Activated CD4-positive, alpha-beta T cell treated with anti-CD3 and anti-CD28 coated beads for 1 hour (primary cell): ENCODE results near the gene MAMSTR.
"Not testable (repeated sequence)": the region's sequence is repeated elsewhere in the genome, so short reads cannot be mapped to it uniquely, and the experiment has no call there.

Experiments
- DNase-seq: peaks from one replicate; pipeline ENCODE4 v3.0.0-alpha.2; 2020

The MAMSTR gene

DNA sequence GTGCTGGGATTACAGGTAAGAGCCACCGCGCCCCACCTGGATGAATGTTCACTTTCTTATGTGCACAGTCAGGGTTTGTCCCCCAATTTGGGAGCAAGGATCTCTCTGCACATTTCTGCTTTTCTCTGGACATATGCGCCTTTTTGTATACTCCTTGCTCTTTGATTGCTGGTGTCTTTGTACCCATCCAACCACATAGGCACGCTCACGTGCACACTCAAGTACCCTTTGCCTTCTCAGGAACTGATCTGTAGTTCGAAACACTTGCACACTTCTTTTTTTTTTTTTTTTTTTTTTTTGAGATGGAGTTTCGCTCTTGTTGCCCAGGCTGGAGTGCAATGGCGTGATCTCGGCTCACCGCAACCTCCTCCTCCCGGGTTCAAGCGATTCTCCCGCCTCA is 1.4 kb downstream of the MAMSTR start:
- DNase-seq: not testable (repeated sequence)

DNA sequence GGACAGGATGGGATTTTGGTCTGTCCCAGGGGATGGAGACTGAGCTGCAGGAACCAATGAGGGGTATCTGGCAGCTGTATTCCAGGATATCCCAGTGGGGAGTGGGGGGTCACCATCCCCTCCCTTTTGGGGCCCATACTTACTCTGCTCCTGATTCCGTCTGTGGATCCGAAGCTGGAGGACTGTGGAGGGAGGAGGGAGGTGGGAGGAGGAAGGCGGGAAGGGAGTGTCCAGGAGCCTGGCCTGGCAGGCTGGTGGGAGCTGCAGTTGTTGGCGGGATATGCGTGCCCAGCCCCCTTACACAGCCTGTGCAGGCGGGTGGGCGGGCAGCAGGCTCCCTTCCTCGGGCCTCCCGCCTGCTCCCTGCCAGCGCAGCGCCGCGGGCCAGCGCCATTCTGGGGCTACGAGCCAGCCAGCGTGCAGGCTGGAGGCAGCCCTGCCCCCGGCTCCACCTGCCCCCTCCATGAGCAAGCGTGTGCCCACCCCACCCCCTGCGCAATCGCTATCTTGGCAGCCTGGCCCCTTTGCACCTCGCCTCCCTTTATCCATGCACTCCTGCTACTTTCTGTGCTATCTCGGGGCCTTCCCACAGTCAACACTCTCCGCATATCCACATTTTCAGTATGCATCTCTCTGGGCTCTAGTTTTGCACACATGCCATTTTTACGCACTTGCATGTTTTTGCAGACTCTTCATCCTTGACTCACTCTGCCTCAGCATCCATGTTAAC is 2.8 kb downstream of the MAMSTR start:
- no peak for DNase-seq

GRCh38 chr19:48715681-48716171 is 3.8 kb downstream of the MAMSTR start:
- no peak for DNase-seq

- DNase-seq: no peak
These were observed 4.5 kb downstream of the MAMSTR start for GRCh38 chr19:48714759-48715675.

- DNase-seq: peak; percentile 92
These were observed 5.4 kb downstream of the MAMSTR start for GRCh38 chr19:48713864-48714755.

- DNase-seq: no peak
These were observed 6.3 kb downstream of the MAMSTR start for GRCh38 chr19:48713041-48713863.

DNA sequence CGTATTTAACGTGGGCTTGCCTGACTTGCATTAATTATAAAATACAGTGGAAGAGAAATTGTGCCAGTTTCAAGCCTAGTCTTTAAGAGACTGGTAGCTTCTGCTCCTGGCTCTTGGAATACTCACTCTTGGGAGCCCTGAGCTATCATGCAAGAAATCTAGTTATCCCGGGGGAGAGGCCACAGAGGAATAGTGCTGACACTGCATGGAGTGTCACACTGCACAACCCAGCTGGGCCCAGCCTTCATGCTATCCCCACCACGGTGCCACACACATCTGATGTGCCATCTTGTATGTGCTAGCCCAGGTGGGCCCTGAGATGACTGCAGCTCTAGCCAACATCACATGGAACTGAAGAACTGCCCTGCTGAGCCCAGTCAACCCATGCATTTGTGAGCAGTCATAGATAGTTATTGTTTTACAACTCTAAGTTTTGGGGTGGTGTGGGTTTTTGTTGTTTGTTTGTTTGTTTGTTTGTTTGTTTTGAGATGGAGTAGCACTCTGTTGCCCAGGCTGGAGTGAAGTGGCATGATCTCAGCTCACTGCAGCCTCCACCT is 8.3 kb downstream of the MAMSTR start:
- no peak for DNase-seq

DNA sequence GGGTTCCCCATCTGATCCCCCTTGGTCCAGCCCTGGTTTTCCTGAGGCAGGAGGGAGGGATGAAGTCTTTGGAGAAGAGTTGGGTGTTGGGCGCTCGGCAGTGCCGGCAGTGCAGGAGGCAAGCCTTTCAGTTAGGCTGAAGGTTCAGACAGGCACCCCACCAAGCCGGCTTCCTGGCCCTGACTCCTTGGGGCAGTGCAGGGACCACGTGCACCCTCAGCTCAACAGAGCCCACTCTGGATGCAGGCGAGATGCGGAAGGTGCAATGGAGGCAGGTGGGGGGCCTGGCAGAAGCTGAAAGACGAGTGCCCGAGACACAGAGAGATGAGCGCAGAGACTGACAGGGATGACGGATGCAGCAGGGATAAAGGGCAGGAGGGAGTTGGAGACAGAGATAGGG is 11.1 kb downstream of the MAMSTR start:
- DNase-seq: no peak

DNA sequence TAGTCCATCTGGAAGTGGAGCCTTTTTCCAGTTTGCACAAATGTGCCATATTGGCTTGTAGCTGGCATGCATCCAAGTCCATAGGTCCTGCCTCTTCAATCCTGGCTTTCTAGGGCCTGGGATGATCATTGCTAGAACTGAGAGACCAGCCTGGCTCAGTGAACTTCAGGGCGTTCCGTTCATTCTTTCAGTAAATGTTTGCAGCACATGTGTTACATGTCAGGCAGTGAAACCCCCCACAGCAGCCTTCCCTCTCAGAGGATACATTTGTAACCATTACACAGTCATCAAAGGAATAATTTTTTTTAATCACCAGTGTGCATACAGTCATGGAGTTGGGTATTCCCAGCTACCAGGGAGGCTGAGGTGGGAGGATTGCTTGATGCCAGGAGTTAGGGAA is 14.1 kb downstream of the MAMSTR start:
- no peak for DNase-seq

DNA sequence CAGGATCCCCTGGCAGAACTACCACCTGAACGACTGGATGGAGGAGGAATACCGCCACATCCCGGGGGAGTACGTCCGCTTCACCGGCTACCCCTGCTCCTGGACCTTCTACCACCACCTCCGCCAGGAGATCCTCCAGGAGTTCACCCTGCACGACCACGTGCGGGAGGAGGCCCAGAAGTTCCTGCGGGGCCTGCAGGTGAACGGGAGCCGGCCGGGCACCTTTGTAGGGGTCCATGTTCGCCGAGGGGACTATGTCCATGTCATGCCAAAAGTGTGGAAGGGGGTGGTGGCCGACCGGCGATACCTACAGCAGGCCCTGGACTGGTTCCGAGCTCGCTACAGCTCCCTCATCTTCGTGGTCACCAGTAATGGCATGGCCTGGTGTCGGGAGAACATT is 16.2 kb downstream of the MAMSTR start:
- DNase-seq: no peak

DNA sequence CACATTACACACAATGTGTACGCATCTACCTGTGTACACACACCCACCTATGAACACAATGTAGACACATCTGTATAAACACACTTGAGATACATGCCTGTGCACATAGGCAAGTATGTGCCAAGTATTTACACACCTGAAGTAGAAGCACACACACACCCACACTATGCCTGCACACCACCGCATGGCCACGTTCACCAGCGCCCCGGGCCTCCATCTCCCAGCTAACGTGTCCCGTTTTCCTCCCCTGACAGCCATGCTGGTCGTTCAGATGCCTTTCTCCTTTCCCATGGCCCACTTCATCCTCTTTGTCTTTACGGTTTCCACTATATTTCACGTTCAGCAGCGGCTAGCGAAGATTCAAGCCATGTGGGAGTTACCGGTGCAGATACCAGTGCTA is 16.8 kb downstream of the MAMSTR start:
- no peak for DNase-seq

DNA sequence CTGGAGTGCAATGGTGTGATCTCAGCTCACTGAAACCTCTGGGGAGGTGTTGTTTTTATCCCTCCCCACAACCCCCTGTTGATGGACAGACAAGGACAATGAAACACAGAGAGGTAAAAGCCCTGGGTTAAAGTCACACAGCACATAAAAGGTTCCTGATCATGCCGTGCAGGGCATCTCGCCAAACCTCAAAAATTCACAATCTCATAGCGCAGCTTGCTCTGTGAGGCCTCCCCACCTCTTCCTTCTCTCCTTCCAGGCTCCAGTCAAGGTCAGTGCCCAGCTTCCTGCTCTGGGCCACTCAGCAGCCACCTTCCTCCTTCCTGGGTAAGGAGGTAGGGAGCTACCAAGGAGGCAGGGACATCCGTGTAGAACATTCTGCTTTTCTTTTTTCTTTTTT is 21.5 kb downstream of the MAMSTR start:
- DNase-seq: no peak

DNA sequence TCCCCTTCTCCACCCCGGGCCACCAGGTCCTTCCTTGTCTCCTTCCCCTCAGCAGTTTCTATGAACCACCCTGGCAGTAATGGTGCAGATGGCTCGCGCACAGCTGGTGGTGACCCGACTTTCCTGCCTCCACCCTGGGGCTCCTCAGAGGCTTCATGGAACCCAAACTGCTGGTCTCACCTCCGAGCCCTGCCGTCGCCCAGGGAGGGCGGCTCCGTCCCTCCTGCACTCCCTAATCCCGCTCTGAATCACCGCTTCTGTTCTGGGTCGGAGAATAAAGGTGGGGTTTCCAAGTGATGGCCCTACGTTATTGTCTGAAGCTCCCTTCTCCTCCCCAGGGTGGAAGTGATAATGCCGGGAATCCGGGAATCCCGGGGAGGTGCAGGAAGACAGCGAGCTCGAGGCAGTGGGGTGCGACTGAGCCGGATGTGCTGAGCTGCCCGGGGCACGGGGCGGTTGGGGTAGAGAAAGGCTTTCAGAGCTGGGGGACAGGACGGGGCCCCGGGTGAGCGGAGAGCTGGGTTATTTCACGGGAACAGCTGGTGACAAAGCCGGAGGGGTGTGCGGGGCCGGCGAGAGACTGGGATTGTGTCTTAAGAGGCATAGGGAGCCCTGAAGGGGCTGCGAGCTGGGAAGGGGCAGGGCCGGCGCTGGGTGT is 23.0 kb downstream of the MAMSTR start:
- DNase-seq: no peak

DNA sequence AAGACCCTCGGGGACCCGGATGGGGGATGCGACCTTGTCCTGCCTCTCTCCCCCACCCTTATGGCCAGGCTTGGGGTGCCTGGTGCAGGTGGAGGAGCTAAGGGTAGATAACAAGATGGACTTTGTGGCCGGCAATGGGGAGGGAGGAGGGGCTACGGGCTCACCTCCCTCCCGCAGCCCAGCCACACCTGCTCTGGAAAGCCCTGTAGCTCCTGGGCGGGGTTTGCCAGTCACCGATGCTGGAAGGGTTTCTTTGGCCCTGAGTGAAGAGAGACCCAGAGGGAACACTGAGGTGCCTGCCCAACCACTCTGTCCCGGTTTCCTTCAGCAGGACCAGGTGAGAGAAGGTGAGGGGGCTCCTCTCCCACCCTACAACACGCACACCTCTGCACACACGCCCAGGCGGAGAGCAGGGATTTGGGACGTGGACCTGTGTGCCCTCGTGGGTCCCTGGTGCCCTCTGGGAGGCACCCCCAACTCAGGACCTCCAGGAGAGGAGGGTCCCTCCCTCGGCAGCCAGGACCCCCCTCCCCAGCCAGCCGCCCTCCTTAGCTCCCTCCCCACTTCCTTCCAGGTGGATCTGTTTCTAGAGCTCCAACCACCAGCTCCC is 23.7 kb downstream of the MAMSTR start, which contains the start of gene FUT2:
FUT2 (plus strand) TSS at position 229 of the 610 bp plus-strand sequence. CDS start 6,986 bp downstream, outside the sequence.
- no peak for DNase-seq

DNA sequence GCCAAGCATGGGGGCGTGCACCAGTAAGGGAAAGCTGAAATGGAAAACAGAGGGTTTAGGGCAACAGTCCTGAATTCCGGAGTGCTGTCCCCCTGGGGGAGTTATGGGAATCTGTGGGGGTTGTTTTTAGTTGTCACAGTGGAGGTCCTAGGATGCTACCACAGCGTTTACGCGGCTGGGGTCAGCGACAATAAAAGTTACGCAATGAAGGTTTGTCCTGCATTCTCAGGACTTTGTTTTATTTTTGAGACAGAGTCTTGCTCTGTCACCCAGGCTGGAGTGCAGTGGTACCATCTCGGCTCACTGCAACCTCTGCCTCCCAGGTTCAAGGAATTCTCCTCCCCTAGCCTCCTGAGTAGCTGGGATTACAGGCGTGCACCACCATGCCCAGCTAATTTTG is 25.9 kb downstream of the MAMSTR start:
- not testable (repeated sequence) for DNase-seq

GRCh38 chr19:48689449-48689848 is 30.1 kb downstream of the MAMSTR start:
- no peak for DNase-seq

GRCh38 chr19:48687776-48688175 is 31.7 kb downstream of the MAMSTR start:
- no peak for DNase-seq

- not testable (repeated sequence) for DNase-seq
These were observed 32.9 kb downstream of the MAMSTR start for GRCh38 chr19:48686637-48687036.

- no peak for DNase-seq
These were observed 33.4 kb downstream of the MAMSTR start for GRCh38 chr19:48686088-48686487.

DNA sequence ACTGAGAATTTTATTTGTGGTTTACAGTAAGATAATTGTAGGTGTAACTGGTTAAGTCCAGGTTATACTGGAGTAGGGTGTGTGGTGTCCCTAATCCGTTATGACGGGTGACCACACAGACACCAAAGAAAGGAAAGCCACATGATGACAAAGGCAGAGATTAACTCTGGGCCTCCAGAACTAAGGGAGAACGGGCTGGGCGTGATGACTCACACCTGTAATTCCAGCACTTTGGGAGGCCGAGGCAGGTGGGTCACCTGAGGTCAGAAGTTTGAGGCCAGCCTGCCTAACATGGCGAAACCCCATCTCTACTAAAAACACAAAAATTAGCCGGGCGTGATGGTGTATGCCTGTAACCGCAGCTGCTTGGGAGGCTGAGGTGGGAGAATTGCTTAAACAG is 33.9 kb downstream of the MAMSTR start:
- DNase-seq: no peak

GRCh38 chr19:48683349-48683748 is 36.2 kb downstream of the MAMSTR start:
- no peak for DNase-seq
